ENCODE measurements around the gene PRSS1.
"Not testable (repeated sequence)": the region's sequence is repeated elsewhere in the genome, so short reads cannot be mapped to it uniquely, and the experiment has no call there.

Gene PRSS1

GRCh38 chr7:142749218-142749993 is at the start of gene PRSS1:
Gene PRSS1, plus strand, starts transcription at chr7:142749472. Its CDS starts 13 bp downstream, at chr7:142749485.
- no peak for DNase-seq

- DNase-seq: not testable (repeated sequence)
These were observed 48.3 kb upstream of the PRSS1 start for GRCh38 chr7:142700935-142701334.

- DNase-seq: no peak
These were observed 45.5 kb upstream of the PRSS1 start for GRCh38 chr7:142703655-142704305.

- DNase-seq: not testable (repeated sequence)
These were observed 40.5 kb upstream of the PRSS1 start for GRCh38 chr7:142708726-142709125.

GRCh38 chr7:142709921-142710320 is 39.4 kb upstream of the PRSS1 start:
- no peak for DNase-seq

GRCh38 chr7:142711196-142711595 is 38.1 kb upstream of the PRSS1 start:
- DNase-seq: no peak

- peak in 1 of 2 experiments; percentile 26 for DNase-seq
These were observed 37.3 kb upstream of the PRSS1 start for GRCh38 chr7:142711746-142712616.

GRCh38 chr7:142712617-142712957 is 36.7 kb upstream of the PRSS1 start:
- no peak for DNase-seq

GRCh38 chr7:142714375-142714774 is 34.9 kb upstream of the PRSS1 start:
- DNase-seq: no peak

GRCh38 chr7:142716596-142716995 is 32.7 kb upstream of the PRSS1 start:
- no peak for DNase-seq

GRCh38 chr7:142717453-142717852 is 31.8 kb upstream of the PRSS1 start:
- no peak for DNase-seq

GRCh38 chr7:142718313-142718712 is 31.0 kb upstream of the PRSS1 start:
- no peak for DNase-seq

GRCh38 chr7:142720172-142720773 is 29.0 kb upstream of the PRSS1 start:
- DNase-seq: no peak

- DNase-seq: no peak
These were observed 28.3 kb upstream of the PRSS1 start for GRCh38 chr7:142720986-142721385.

GRCh38 chr7:142722248-142722794 is 27.0 kb upstream of the PRSS1 start:
- DNase-seq: no peak

GRCh38 chr7:142733271-142733670 is 16.0 kb upstream of the PRSS1 start:
- no peak for DNase-seq

GRCh38 chr7:142739923-142740492 is 9.3 kb upstream of the PRSS1 start:
- DNase-seq: no peak

- no peak for DNase-seq
These were observed 8.5 kb upstream of the PRSS1 start for GRCh38 chr7:142740786-142741185.

GRCh38 chr7:142741932-142742331 is 7.3 kb upstream of the PRSS1 start:
- not testable (repeated sequence) for DNase-seq

- no peak for DNase-seq
These were observed 4.1 kb upstream of the PRSS1 start for GRCh38 chr7:142745091-142745635.

GRCh38 chr7:142745745-142746144 is 3.5 kb upstream of the PRSS1 start:
- DNase-seq: no peak

- DNase-seq: no peak
These were observed 3.0 kb upstream of the PRSS1 start for GRCh38 chr7:142746264-142746663.

All from SW 1271 (cell line).